Lower leg skin (tissue), 4 donors: ENCODE results near the gene NADK. TPM values are rescaled to one million over a fixed set of nuclear protein-coding genes. Genes with fewer than 3 reads are reported as not detected.
A peak's percentile ranks its signal among the peaks of the same experiment; 100 is the strongest.

Source experiments
- DNase-seq, 2 donors: peaks; one replicate each; pipeline ENCODE4 v3.0.0-alpha.2; 2019; ENCODE audit warnings: low spot score in 2 of 2
- H3K4me3 ChIP-seq: fragments of 200-600 bp; sonication (generic); 2 replicates; pipeline ENCODE4 v1.5.1; 2017; ENCODE audit warnings: mild to moderate bottlenecking, low read depth; ENCODE audit not compliant: poor library complexity, severe bottlenecking
- CTCF ChIP-seq, 3 donors: fragments of 450-650 bp; IDR thresholded peaks; one replicate each; pipeline ENCODE4 v1.5.1; 2016; ENCODE audit warnings: antibody characterized with exemption in 3 of 3, mild to moderate bottlenecking in 3 of 3, moderate library complexity in 2 of 3
- POLR2A ChIP-seq, 2 donors: fragments of 450-650 bp; IDR thresholded peaks; one replicate each; pipeline ENCODE4 v1.6.1; 2016 to 2017; ENCODE audit warnings: antibody characterized with exemption in 2 of 2, mild to moderate bottlenecking in 1 of 2, moderate library complexity in 1 of 2
- WGBS, 2 donors: methylation state at CpG; one replicate each; pipeline ENCODE4 v1.1.5; 2018; 5-methylcytosine and 5-hydroxymethylcytosine counted together
- intact Hi-C: fragments of 100-400 bp; cut with DNase I; formaldehyde crosslinking; loops from one replicate; pipeline ENCODE4 v1.15.0; 2023; ENCODE audit warnings: low total_unique reads
- total RNA-seq, 4 donors: library from RNA; depleted of rRNA; stranded (reverse); fragments of >200 nt; gene quantifications; one replicate each; pipeline ENCODE4 v1.1.0, GENCODE V29; 2016

The NADK gene
- total RNA-seq, 4 donors from 2014 or later: 45.4 to 58.0 (median 54.2) TPM

GRCh38 chr1:1764876-1765470 lies 13.3 kb downstream of the NADK start:
- no peak for DNase-seq
- H3K4me3 ChIP-seq: no peak overlapping the region
- TF ChIP-seq CTCF (IDR thresholded peaks at IDR 0.05) (no peak), POLR2A (IDR thresholded peaks at IDR 0.05) (no peak)
- intact Hi-C loops: no loop called here
- WGBS, 2 donors: 85 to 93% methylated on average over 22 to 23 of the region's 23 CpGs

GRCh38 chr1:1763657-1764621 lies 14.3 kb downstream of the NADK start:
- DNase-seq: peak; percentile 68 to 92
- H3K4me3 ChIP-seq: no peak overlapping the region
- no peak for TF ChIP-seq CTCF (IDR thresholded peaks at IDR 0.05)
- TF ChIP-seq POLR2A (IDR thresholded peaks at IDR 0.05): no peak
- 74 to 79% methylated on average over 29 to 32 of the region's 32 CpGs for WGBS, 2 donors
- intact Hi-C loops: no loop called here

GRCh38 chr1:1761504-1762376 lies 16.5 kb downstream of the NADK start:
- TF ChIP-seq POLR2A (IDR thresholded peaks at IDR 0.05): no peak
- TF ChIP-seq CTCF (IDR thresholded peaks at IDR 0.05): no peak
- H3K4me3 ChIP-seq: no peak overlapping the region
- 91 to 95% methylated on average over 23 of the region's 23 CpGs for WGBS, 2 donors
- DNase-seq: no peak
- intact Hi-C loops: no loop called here

GRCh38 chr1:1760715-1761114 lies 17.6 kb downstream of the NADK start:
- no peak overlapping the region for H3K4me3 ChIP-seq
- WGBS, 2 donors: 90 to 95% methylated on average over 10 of the region's 10 CpGs
- intact Hi-C loops: no loop called here
- no peak for TF ChIP-seq POLR2A (IDR thresholded peaks at IDR 0.05)
- TF ChIP-seq CTCF (IDR thresholded peaks at IDR 0.05): no peak
- no peak for DNase-seq

GRCh38 chr1:1760345-1760650 lies 18.0 kb downstream of the NADK start:
- no peak overlapping the region for H3K4me3 ChIP-seq
- 95% methylated on average over 20 of the region's 20 CpGs for WGBS, 2 donors
- TF ChIP-seq POLR2A (IDR thresholded peaks at IDR 0.05): no peak
- TF ChIP-seq CTCF (IDR thresholded peaks at IDR 0.05): no peak
- intact Hi-C loops: no loop called here
- DNase-seq: no peak
